ENCODE measurements around the gene PDE3B.
"Not testable (repeated sequence)": the region's sequence is repeated elsewhere in the genome, so short reads cannot be mapped to it uniquely, and the experiment has no call there.

- TF ChIP-seq POLR2AphosphoS5, CTCF (IDR thresholded peaks at IDR 0.05): not testable (repeated sequence)
Observed at GRCh38 chr11:14883683-14884082, 240.1 kb downstream of the PDE3B start.

Measured in breast epithelium (tissue), 3 donors.